Effector memory CD4-positive, alpha-beta T cell (primary cell): ENCODE measurements around the gene VSIG2.
"Not testable (repeated sequence)": the region's sequence is repeated elsewhere in the genome, so short reads cannot be mapped to it uniquely, and the experiment has no call there.

Experiments
- DNase-seq, 3 donors: peaks; one replicate each; pipeline ENCODE4 v3.0.0-alpha.2; 2020
- H3K27ac ChIP-seq: 2 replicates; pipeline ENCODE4 v1.7.0; 2013; ENCODE audit warnings: mild to moderate bottlenecking, low read length, moderate library complexity; ENCODE audit not compliant: insufficient read depth, poor library complexity, severe bottlenecking
- H3K27me3 ChIP-seq: replicated peaks from 2 replicates; pipeline ENCODE4 v1.7.0; 2013; ENCODE audit warnings: mild to moderate bottlenecking, low read length; ENCODE audit not compliant: insufficient read depth, control insufficient read depth, poor library complexity, severe bottlenecking
- H3K36me3 ChIP-seq: 2 replicates; pipeline ENCODE4 v1.7.0; 2013; ENCODE audit warnings: mild to moderate bottlenecking, low read length, moderate library complexity; ENCODE audit not compliant: control insufficient read depth, insufficient read depth
- H3K4me1 ChIP-seq: 2 replicates; pipeline ENCODE4 v1.7.0; 2013; ENCODE audit warnings: low read length, mild to moderate bottlenecking; ENCODE audit not compliant: control insufficient read depth, insufficient read depth, poor library complexity, severe bottlenecking
- H3K4me3 ChIP-seq: 2 replicates; pipeline ENCODE4 v1.7.0; 2013; ENCODE audit warnings: low read length, low read depth, mild to moderate bottlenecking; ENCODE audit not compliant: insufficient read depth, poor library complexity, severe bottlenecking
- H3K9me3 ChIP-seq: 2 replicates; pipeline ENCODE4 v1.7.0; 2013; ENCODE audit warnings: mild to moderate bottlenecking, low read length, moderate library complexity; ENCODE audit not compliant: control insufficient read depth

Gene VSIG2

DNA sequence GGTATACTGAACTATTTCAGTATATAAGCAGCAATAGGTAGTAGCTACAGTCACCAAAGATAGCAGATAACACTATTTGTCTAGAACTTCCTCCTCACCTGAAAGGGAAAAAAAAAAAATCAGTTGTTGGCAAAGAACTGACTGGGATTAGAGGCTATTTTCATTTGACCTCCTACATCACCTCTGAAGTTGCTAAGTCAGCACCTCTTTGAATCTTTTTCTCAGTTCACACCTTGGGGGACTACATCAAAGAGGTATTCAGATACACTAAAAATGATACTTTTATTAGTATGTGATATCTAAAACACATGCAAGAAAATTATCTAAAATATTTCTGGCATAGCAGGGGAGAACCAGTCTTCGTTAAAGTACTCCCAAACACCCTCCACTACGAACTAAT, 32.0 kb upstream of the VSIG2 start:
- H3K4me1 ChIP-seq, result no peaks in the 10 kb centered on the region
- no peaks in the 10 kb centered on the region for H3K36me3 ChIP-seq
- no peaks in the 10 kb centered on the region for H3K9me3 ChIP-seq
- DNase-seq, result no peak
- no peak overlapping the region for H3K27ac ChIP-seq
- H3K4me3 ChIP-seq, result no peak overlapping the region
- H3K27me3 ChIP-seq, result no peaks in the 10 kb centered on the region

DNA sequence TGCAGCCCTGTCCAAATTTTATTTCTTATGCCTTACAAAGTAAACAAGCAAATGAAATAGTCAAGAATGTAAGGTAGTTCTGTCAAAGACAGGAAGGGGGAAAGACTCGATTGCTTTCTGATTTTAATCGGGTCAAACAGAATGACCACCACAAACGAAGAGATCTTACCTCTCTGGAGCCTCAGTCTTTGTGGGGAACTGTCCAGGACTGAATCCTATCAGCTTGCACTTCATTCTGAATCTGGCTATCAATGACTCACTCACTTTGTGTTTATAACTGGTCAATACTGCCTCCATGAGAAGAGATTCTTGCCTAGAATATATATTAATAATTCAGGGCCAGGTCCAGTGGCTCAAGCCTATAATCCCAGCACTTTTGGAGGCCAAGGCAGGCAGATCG, 30.9 kb upstream of the VSIG2 start:
- DNase-seq, result no peak
- Histone ChIP-seq H3K9me3 (no peaks in the 10 kb centered on the region), H3K36me3 (peaks cover 3% of the 10 kb centered on the region), H3K4me3 (no peak overlapping the region), H3K4me1 (no peaks in the 10 kb centered on the region), H3K27me3 (no peaks in the 10 kb centered on the region), H3K27ac (no peak overlapping the region)

DNA sequence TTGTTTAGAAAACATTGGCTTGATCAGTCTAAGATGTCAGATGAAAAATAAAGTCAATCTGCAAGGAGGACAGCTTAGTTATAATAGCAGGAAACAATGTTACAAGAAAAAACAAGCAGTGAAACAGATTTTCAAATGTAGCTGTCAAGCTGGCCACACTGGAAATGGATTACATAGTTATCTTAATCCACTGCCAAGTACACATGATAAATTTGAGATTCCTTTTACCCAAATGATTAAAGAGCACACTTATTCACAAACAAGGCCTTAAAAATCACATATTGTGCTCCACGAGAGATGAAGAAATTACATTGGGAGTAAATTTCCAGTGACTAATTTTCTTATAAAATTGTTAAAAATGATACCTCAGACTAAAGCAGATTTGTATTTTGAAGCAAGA, 27.5 kb upstream of the VSIG2 start:
- H3K27me3 ChIP-seq, result no peaks in the 10 kb centered on the region
- H3K4me1 ChIP-seq, result no peaks in the 10 kb centered on the region
- H3K27ac ChIP-seq, result no peak overlapping the region
- no peak for DNase-seq
- H3K36me3 ChIP-seq, result peaks cover 3% of the 10 kb centered on the region
- H3K4me3 ChIP-seq, result no peak overlapping the region
- H3K9me3 ChIP-seq, result no peaks in the 10 kb centered on the region

DNA sequence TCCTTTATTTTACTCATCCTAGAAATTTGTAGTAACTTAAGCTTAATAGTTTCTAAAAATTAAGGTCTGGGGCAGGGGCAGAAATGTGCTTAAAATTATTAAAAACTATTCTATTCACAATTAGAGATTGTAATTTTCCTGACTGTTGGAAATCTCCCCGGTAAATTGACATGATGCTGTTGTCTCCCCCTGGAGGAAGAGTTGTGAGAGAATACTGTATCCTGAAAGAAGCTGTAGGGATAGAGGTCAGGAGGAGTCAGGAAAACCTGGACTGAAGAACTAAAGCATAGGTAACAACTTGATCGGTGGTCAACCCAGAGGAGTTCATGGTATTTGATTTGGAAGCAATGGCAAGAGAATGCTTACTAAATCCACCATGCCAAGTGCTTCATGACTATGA, 26.2 kb upstream of the VSIG2 start:
- Histone ChIP-seq H3K27me3 (no peaks in the 10 kb centered on the region), H3K9me3 (no peaks in the 10 kb centered on the region), H3K27ac (no peak overlapping the region), H3K4me1 (no peaks in the 10 kb centered on the region), H3K4me3 (no peak overlapping the region), H3K36me3 (peaks cover 3% of the 10 kb centered on the region)
- no peak for DNase-seq

DNA sequence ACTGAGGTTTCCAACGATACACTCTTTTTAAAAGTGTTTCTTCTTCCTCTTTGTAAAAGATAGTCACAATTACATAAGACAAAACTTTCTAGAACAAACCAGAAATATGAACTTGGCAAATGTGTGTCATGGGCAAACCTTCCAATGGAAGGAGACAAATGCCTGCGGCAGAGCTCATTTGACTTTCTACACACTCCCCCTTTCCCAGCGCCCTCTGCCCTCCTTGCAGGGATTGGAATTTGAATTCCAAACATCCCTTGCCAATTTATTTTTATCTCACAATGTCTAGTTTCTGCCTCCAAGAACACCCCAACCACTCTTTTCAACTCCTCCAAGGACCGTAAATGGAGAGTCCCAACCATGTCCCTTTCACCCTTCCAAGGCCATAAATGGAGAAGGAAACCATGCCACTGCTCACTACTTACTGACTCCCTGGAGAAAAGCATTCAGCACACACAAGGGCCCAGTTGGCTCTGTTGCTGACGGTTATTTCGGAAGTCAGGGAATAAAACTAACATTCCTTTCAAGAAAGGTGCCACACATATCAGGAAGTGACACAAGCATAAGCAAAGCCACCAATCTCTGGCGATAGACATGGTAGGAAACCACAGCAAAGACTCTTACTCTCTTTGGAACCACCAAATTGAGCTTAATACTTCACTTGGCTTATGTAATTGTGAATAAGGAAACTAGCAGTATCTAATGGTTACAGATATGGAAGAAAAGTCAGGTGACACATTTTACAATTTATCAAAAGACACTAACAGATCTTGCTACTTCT, 25.0 kb upstream of the VSIG2 start:
- Histone ChIP-seq H3K9me3 (no peaks in the 10 kb centered on the region), H3K4me3 (no peak overlapping the region), H3K36me3 (peaks cover 6% of the 10 kb centered on the region), H3K27ac (no peak overlapping the region), H3K27me3 (no peaks in the 10 kb centered on the region), H3K4me1 (no peaks in the 10 kb centered on the region)
- no peak for DNase-seq

DNA sequence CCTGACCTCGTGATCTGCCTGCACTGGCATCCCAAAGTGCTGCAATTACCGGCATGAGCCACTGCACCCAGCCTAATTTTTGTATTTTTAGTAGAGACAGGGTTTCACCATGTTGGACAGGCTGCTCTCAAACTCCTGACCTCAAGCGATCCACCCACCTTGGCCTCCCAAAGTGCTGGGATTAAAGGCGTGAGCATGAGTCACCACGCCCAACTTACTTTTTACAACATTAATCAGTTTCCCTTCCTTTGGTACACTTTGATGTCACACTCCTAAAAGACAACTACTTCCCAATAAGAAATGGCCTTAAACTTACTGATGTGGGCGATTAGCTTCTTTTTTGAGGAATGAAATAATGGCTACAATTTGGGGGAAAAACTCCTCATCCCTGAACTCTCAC, 18.9 kb upstream of the VSIG2 start:
- not testable (repeated sequence) for H3K27me3 ChIP-seq, H3K4me3 ChIP-seq, DNase-seq, H3K9me3 ChIP-seq, H3K4me1 ChIP-seq, H3K36me3 ChIP-seq, H3K27ac ChIP-seq

DNA sequence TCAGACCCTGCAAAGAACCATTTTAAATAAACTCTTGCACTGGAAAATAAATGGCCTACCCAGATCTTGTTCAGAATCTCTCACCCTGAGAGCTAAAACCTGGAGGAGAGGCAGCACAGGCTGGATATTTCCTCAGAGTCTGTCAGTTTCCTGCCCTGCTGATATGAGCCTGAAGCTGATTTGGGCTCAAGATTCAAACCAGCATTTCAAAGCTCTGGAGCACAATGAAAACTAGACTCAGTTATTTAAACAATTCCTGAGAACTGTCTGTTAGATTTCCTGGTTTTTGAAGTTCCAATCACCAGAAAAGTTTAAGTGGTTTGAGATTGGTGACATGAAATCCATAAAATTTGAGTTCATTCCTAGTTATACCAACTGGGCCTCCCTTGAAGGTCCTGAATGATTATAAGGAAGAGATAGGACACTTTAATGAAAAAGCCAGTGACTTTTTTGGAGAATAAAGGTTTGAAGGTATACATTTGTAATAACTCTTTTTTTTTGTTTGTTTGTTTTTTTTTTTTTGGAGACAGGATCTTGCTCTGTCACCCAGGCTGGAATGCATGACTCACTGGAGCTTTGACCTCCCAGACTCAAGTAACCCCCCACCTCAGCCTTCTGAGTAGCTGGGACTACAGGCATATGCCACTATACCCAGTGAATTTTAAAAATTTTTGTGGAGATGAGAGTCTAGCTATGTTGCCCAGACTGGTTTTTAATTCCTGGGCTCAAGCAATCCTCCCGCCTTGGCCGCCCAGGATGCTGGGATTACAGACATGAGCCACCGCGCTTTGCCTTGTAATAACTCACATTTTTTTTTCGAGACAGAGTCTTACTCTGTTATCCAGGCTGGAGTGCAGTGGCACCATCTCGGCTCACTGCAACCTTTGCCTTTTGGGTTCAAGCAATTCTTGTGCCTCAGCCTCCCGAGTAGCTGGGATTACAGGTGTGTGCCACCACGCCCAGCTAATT, 18.0 kb upstream of the VSIG2 start:
- H3K36me3 ChIP-seq, result peaks cover 8% of the 10 kb centered on the region
- no peaks in the 10 kb centered on the region for H3K4me1 ChIP-seq
- DNase-seq, result no peak

DNA sequence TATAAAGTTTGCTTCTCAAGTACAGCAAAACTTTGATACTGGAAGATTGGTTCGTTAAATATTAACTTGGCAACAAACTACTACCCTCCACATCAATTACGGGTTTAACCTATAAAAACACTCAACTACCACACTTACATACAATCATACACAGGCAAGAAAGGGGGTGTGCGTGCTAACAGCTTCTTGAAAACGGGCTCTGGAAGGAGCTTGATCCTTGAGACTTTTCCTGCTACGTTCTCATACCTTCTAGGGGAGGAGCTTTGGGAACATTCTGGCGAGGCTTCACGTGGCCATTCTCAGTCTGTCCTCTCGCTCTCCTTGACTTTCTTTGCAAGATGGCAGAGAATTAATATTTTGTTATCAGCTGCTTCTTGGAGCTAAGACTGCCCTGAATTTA, 16.9 kb upstream of the VSIG2 start:
- Histone ChIP-seq H3K36me3 (peaks cover 8% of the 10 kb centered on the region), H3K27me3 (no peaks in the 10 kb centered on the region), H3K9me3 (no peaks in the 10 kb centered on the region), H3K27ac (no peak overlapping the region), H3K4me3 (no peak overlapping the region), H3K4me1 (no peaks in the 10 kb centered on the region)
- no peak for DNase-seq

More for the DNA sequence above, 18.0 kb upstream of the VSIG2 start:
- Histone ChIP-seq H3K9me3 (no peaks in the 10 kb centered on the region), H3K27me3 (no peaks in the 10 kb centered on the region), H3K4me3 (no peak overlapping the region), H3K27ac (no peak overlapping the region)

DNA sequence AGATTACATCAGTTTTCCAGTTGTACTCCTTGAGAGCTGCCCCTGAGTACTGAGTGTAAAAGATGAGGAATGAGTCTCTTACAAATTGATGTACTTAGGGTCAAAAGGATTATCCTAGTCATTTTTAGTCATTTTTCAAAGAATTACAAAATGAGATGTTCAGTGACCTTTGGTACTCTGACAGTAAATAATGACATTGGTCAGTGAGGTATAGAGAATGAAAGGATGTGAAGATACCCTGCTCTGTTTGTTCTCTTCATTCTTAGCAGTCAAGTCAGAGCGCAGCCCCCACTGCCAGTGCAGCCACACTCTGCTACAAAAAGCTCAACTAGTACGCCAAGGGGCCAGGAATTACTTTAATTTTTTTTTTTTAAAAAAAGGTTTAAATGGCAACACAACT, 14.1 kb upstream of the VSIG2 start:
- Histone ChIP-seq H3K4me3 (no peak overlapping the region), H3K9me3 (no peaks in the 10 kb centered on the region), H3K4me1 (peaks cover 14% of the 10 kb centered on the region), H3K36me3 (peaks cover 5% of the 10 kb centered on the region), H3K27me3 (peaks cover 11% of the 10 kb centered on the region), H3K27ac (no peak overlapping the region)
- DNase-seq, result no peak
